DOHH2 (cell line): ENCODE measurements around the gene MED12L.

Source experiments
- CTCF ChIP-seq: fragments of 200-600 bp; sonication (generic); IDR thresholded peaks from one replicate; pipeline ENCODE4 v1.5.1; 2014; ENCODE audit warnings: antibody characterized with exemption, mild to moderate bottlenecking, low read depth, low read length; ENCODE audit not compliant: poor library complexity, severe bottlenecking
- EZH2phosphoT487 ChIP-seq: fragments of 200-600 bp; sonication (generic); IDR thresholded peaks from 2 replicates; pipeline ENCODE4 v1.6.1; 2017; ENCODE audit warnings: borderline replicate concordance, mild to moderate bottlenecking, antibody characterized with exemption, low read length, moderate library complexity, mixed read lengths

DNA sequence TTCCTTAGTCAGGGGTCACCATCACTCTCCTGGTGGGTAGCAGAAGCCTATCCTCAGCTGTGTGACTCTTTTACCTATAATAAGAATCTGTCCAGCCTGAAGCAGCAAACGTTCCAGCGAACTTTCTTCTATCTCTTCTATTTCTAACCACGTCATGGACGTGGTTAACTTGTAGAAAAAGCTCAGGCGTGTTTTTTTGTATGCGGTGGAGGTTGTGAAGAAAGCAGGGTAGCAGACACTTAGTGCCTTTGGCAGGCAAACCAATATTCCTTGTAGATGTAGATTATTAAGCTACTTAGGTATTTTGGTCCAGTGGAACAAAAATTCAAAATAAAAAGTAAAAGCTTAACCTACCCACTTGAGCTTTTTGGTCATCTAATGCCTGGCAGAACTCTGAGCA lies 149.4 kb downstream of the MED12L start:
- TF ChIP-seq CTCF, result no peak
- no peak for TF ChIP-seq EZH2phosphoT487
